AG04449 (cell line): ENCODE measurements around the gene GTF2F2.

Experiments used
- CTCF ChIA-PET: fragments of 350-600 bp; formaldehyde crosslinking; extraction: SDS; loops from one replicate; lab custom pipeline; 2021; ENCODE audit warnings: antibody characterized with exemption; lab: Yijun Ruan, JAX
- POLR2A ChIA-PET: fragments of 400-600, 350-600 bp; formaldehyde crosslinking; extraction: SDS; loops from one replicate; lab custom pipeline; 2020; ENCODE audit warnings: antibody characterized with exemption, inconsistent platforms; lab: Yijun Ruan, JAX
- DNase-seq: peaks from one replicate; pipeline ENCODE4 v3.0.0-alpha.2; 2010; ENCODE audit warnings: low read depth, low spot score
- H3K4me3 ChIP-seq: 2 replicates; pipeline ENCODE4 v1.5.1; 2011; ENCODE audit warnings: low read depth, mild to moderate bottlenecking, control low read depth, low read length
- TF ChIP-seq, protein P1 (sequence below): IDR thresholded peaks from one replicate; pipeline ENCODE4 v1.5.1; 2011; ENCODE audit warnings: mild to moderate bottlenecking, moderate library complexity, low read length, control low read depth, inconsistent platforms; ENCODE audit not compliant: insufficient read depth; ENCODE audit errors: missing control alignments

Gene GTF2F2

DNA sequence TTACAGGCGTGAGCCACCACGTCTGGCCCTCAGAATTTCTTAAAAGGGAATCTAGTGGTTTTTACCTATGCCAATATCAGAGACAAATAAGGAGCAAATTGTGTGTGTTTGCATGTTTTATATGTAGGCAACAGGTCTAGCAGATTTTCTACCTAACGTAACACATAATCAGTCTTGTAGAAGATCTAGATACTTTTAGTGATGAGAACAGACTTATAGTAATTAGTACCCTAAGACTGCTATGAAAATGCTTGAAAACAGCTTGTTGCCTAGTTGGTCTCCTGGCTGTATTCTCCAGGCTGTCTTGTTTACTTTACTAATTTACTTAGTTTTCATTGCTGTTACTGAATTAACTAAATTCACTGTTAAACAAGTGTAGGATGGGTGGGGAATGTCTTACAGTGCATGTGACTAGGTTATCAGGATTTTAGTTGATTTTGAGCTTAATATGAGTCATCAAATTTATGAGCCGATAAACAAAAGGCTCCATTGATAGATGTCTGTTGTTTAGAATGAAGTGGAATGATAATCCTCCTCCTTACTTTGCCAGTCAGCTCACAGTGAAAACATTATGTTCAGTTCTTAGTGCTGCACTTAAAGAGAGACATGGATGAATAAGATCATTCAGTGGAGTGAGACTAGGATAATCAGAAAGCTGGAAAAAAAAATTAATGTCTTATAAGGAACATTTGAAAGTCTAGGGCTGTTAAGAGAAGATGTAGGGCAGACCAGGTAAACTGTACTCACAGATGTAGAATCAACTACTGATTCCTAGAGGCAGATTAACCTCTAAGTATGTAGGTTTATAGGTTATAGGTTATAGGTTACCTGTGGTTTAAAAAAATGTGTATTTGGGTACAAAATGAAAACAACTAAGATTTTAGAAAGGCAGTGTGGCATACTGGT, 22.4 kb downstream of the GTF2F2 start:
- POLR2A ChIA-PET: no interaction called here
- TF ChIP-seq, protein P1, sequence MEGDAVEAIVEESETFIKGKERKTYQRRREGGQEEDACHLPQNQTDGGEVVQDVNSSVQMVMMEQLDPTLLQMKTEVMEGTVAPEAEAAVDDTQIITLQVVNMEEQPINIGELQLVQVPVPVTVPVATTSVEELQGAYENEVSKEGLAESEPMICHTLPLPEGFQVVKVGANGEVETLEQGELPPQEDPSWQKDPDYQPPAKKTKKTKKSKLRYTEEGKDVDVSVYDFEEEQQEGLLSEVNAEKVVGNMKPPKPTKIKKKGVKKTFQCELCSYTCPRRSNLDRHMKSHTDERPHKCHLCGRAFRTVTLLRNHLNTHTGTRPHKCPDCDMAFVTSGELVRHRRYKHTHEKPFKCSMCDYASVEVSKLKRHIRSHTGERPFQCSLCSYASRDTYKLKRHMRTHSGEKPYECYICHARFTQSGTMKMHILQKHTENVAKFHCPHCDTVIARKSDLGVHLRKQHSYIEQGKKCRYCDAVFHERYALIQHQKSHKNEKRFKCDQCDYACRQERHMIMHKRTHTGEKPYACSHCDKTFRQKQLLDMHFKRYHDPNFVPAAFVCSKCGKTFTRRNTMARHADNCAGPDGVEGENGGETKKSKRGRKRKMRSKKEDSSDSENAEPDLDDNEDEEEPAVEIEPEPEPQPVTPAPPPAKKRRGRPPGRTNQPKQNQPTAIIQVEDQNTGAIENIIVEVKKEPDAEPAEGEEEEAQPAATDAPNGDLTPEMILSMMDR: no peak
- CTCF ChIA-PET: interaction anchor here (0.8 to 1.4 kb wide), 2 partner anchors 20 to 25 kb away, joined by 3 to 4 read pairs; no protein-coding TSS in a partner anchor

DNA sequence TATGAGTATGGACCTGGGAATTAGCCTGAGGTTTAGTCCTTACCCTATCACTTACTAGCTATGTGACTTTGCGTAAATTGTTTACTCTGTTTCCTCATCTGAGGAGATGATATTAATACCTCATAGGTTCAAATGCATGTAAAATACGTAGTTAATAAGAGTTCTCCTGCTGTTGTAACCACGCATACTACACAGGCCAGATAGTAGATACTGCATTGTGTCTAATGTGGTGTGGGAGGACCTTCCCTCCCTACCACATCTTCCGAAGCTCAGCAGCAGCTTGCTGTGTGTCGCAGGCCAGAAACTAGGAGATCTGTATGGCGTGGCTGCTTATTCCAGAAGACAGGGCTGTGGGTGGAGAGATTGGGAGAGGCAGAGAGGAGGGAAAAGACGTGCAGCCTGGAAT, 23.0 kb downstream of the GTF2F2 start:
- no peak for DNase-seq
- TF ChIP-seq, protein P1: no peak
- CTCF ChIA-PET: interaction anchor here (0.8 to 1.4 kb wide), 4 partner anchors 11 to 138 kb away, joined by 3 to 4 read pairs (median 4); no protein-coding TSS in a partner anchor
- POLR2A ChIA-PET: no interaction called here
- no peak overlapping the region for H3K4me3 ChIP-seq

More for the DNA sequence above, 22.4 kb downstream of the GTF2F2 start:
- DNase-seq: no peak
- no peak overlapping the region for H3K4me3 ChIP-seq

DNA sequence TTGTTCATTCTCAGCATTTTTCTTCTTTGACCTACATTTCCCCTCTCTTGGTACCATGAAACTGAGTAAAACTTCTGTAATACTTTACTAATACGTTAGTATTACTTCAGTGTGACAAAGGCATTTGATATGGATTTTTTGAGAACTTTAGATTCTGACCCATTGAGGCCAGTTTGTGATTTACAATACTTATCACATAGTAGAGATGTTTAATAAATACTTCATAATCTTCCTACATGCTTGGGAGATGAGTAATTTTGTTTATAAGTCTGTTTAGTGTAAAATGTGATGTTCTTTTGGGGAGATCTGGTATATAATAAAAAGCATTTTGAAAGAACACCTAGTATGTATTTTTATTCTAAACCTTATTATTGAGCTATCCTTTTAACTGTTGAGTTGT, 29.7 kb downstream of the GTF2F2 start:
- DNase-seq: no peak
- no peak overlapping the region for H3K4me3 ChIP-seq
- CTCF ChIA-PET: interaction anchor here (0.7 kb wide), 1 partner anchor 11 kb away, joined by 3 read pairs; no protein-coding TSS in a partner anchor
- TF ChIP-seq, protein P1: no peak
- POLR2A ChIA-PET: no interaction called here

GRCh38 chr13:45156565-45157361, 36.5 kb downstream of the GTF2F2 start:
- ChIA-PET CTCF (interaction anchor here (0.7 kb wide), 1 partner anchor 175 kb away, joined by 3 read pairs; no protein-coding TSS in a partner anchor), POLR2A (no interaction called here)
- no peak overlapping the region for H3K4me3 ChIP-seq
- no peak for DNase-seq
- TF ChIP-seq, protein P1: no peak

DNA sequence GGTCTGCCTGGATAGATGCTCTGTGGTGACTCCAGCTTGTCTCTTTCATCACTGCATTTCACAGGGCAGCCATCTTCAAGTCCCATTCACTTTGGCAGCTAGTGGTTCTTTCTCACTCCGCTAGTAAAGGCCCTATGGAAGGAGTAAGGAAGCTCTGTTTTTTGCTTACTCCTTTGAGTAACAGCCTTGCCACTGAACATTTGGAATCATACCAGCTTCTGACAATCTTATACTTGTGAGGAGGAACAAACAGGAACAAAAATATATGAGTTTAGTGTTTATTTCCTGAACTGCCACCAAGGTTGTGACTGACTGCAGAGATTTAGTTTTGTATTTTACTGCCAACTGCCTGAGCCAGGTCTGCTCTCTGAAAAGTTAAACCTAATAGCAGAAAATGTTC, 41.9 kb downstream of the GTF2F2 start:
- no peak overlapping the region for H3K4me3 ChIP-seq
- ChIA-PET CTCF (interaction anchor here (0.7 to 1.3 kb wide), 3 partner anchors 12 to 20 kb away, joined by 3 to 4 read pairs (median 3); no protein-coding TSS in a partner anchor), POLR2A (no interaction called here)
- TF ChIP-seq, protein P1: no peak
- DNase-seq: no peak
